ENCODE measurements around the gene FYTTD1.

FYTTD1 gene

DNA sequence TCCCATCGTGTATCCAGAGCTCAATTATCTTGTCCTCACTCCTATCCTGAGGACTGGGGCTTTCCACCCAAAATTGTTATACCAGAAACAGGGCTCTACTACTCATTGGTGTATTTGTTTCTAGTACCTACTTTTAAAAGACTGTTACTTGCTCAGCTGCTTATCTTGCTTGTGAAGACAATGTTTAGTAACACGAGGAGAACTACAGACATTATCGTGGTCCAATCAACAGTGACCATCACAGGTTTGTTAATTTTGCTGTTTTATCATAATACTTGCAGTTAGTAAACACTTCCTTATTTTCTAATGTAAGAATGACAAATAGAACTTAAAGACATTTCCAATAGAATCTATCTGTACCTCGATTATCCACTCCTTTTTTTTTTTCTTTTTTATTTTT is 54.8 kb downstream of the FYTTD1 start:
- Histone ChIP-seq H3K27ac (replicated peaks) (no peak overlapping the region), H3K27me3 (ENCODE audit: insufficient read depth, poor library complexity, severe bottlenecking) (no peaks in the 10 kb centered on the region), H3K4me3 (replicated peaks; ENCODE audit: insufficient read depth, low read length) (no peak overlapping the region)
- no peak for DNase-seq (ENCODE audit: low read depth in 1 of 2, low spot score in 1 of 2)
- TF ChIP-seq CTCF (IDR thresholded peaks at IDR 0.05; ENCODE audit: insufficient read depth, low read length): no peak
- TF ChIP-seq SPI1 (IDR thresholded peaks at IDR 0.05; ENCODE audit: borderline replicate concordance, low read depth): peak; percentile 16; the same call in 1 of the 2 replicates
- no peak for TF ChIP-seq POLR2AphosphoS5 (IDR thresholded peaks at IDR 0.05; ENCODE audit: low read depth)
- no peak for TF ChIP-seq REST (IDR thresholded peaks at IDR 0.05; ENCODE audit: insufficient replicate concordance, low read depth)
- no peak for TF ChIP-seq GABPA (IDR thresholded peaks at IDR 0.05; ENCODE audit: low read depth)

DNA sequence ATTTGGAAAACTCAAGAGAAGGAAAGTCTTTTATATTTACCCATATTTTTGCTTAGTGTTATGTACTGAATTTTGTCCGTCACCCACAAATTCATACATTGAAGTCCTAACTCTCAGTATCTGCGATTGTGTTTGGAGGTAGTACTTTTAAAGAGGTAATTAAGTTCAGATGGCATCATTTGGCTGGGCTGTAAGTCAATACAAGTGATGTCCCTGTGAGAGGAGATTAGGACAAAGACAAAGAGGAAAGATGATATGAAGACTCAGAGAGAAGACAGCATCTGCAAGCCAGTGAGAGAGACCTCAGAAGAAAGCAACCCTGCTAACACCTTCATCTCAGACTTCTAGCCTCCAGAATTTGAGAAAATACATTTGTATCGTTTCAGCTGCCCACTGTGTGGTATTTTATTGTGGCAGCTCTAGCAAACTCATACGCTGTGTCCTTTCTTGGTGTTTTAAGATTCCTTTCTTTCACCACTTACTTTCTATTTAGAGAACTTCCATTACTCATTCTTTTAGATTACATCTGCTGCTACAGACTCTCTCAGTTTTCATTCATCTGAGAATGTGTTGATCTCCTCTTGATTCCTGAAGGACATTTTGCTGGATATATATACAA is 58.4 kb downstream of the FYTTD1 start:
- TF ChIP-seq POLR2AphosphoS5 (IDR thresholded peaks at IDR 0.05; ENCODE audit: low read depth): no peak
- no peak for TF ChIP-seq SPI1 (IDR thresholded peaks at IDR 0.05; ENCODE audit: borderline replicate concordance, low read depth)
- no peak for TF ChIP-seq GABPA (IDR thresholded peaks at IDR 0.05; ENCODE audit: low read depth)
- no peak for TF ChIP-seq CTCF (IDR thresholded peaks at IDR 0.05; ENCODE audit: insufficient read depth, low read length)
- Histone ChIP-seq H3K27me3 (ENCODE audit: insufficient read depth, poor library complexity, severe bottlenecking) (no peaks in the 10 kb centered on the region), H3K27ac (replicated peaks) (no peak overlapping the region), H3K4me3 (replicated peaks; ENCODE audit: insufficient read depth, low read length) (no peak overlapping the region)
- DNase-seq (ENCODE audit: low read depth in 1 of 2, low spot score in 1 of 2): no peak

- no peak overlapping the region for H3K27ac ChIP-seq (replicated peaks)
- H3K27me3 ChIP-seq (ENCODE audit: insufficient read depth, poor library complexity, severe bottlenecking): no peaks in the 10 kb centered on the region
- TF ChIP-seq GABPA (IDR thresholded peaks at IDR 0.05; ENCODE audit: low read depth) (no peak), SPI1 (IDR thresholded peaks at IDR 0.05; ENCODE audit: borderline replicate concordance, low read depth) (no peak), REST (IDR thresholded peaks at IDR 0.05; ENCODE audit: insufficient replicate concordance, low read depth) (no peak)
- H3K4me3 ChIP-seq (replicated peaks; ENCODE audit: insufficient read depth, low read length): no peak overlapping the region
- no peak for DNase-seq (ENCODE audit: low read depth in 1 of 2, low spot score in 1 of 2)
Measured at GRCh38 chr3:197809356-197810020, 59.8 kb downstream of the FYTTD1 start.

DNA sequence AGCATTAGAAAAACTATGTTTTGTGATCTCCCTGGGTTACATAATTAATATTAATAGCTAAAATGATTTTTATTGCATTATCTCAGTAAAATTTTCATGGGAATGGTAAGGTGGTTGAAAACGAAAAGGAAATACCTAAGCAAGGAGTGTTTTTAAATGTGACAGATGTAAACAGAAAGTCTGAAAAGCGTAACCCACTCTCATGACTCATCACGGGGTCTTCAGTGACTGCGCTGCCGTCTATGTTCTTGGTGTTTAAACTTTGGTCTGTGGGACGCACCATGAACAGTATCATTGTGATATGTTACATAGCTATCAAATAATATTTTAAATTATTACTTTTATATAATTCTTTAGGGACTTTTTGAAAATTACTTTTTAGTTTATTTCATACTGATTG is 61.2 kb downstream of the FYTTD1 start:
- Histone ChIP-seq H3K4me3 (replicated peaks; ENCODE audit: insufficient read depth, low read length) (no peak overlapping the region), H3K27ac (replicated peaks) (no peak overlapping the region), H3K27me3 (ENCODE audit: insufficient read depth, poor library complexity, severe bottlenecking) (no peaks in the 10 kb centered on the region)
- DNase-seq (ENCODE audit: low read depth in 1 of 2, low spot score in 1 of 2): no peak
- no peak for TF ChIP-seq CTCF (IDR thresholded peaks at IDR 0.05; ENCODE audit: insufficient read depth, low read length)
- no peak for TF ChIP-seq POLR2AphosphoS5 (IDR thresholded peaks at IDR 0.05; ENCODE audit: low read depth)
- no peak for TF ChIP-seq SPI1 (IDR thresholded peaks at IDR 0.05; ENCODE audit: borderline replicate concordance, low read depth)
- TF ChIP-seq REST (IDR thresholded peaks at IDR 0.05; ENCODE audit: insufficient replicate concordance, low read depth): no peak
- TF ChIP-seq GABPA (IDR thresholded peaks at IDR 0.05; ENCODE audit: low read depth): no peak
